Osteoblast (primary cell): Measurements from ENCODE around the gene GABARAPL2. TPM values are rescaled to one million over a fixed set of nuclear protein-coding genes. Genes with fewer than 3 reads are reported as not detected.

Source experiments
- DNase-seq: peaks from one replicate; pipeline ENCODE4 v3.0.0; 2011; ENCODE audit warnings: low spot score, mixed read lengths; ENCODE audit not compliant: insufficient read length; ENCODE audit errors: missing footprints
- H2AFZ ChIP-seq: 2 replicates; pipeline ENCODE4 v1.6.0; 2011; ENCODE audit warnings: mild to moderate bottlenecking, low read length
- H3K27ac ChIP-seq: 2 replicates; pipeline ENCODE4 v1.5.1; 2011; ENCODE audit warnings: mild to moderate bottlenecking, low read depth, low read length, moderate library complexity
- H3K27me3 ChIP-seq: 2 replicates; pipeline ENCODE4 v1.6.0; 2012; ENCODE audit warnings: mild to moderate bottlenecking, control low read depth, inconsistent platforms, low read length, moderate library complexity; ENCODE audit not compliant: insufficient read depth
- H3K36me3 ChIP-seq: 2 replicates; pipeline ENCODE4 v1.5.1; 2011; ENCODE audit warnings: mild to moderate bottlenecking, low read length, control low read depth, moderate library complexity; ENCODE audit not compliant: insufficient read depth
- H3K4me1 ChIP-seq: 2 replicates; pipeline ENCODE4 v1.5.1; 2011; ENCODE audit warnings: mild to moderate bottlenecking, low read length, control low read depth, moderate library complexity; ENCODE audit not compliant: insufficient read depth
- H3K4me2 ChIP-seq: 2 replicates; pipeline ENCODE4 v1.6.0; 2011; ENCODE audit warnings: mild to moderate bottlenecking, low read length; ENCODE audit not compliant: insufficient read depth
- H3K4me3 ChIP-seq: fragments of 200-600 bp; sonication (generic); 3 replicates; pipeline ENCODE4 v1.5.1; 2012; ENCODE audit warnings: mild to moderate bottlenecking, low read length, inconsistent platforms; ENCODE audit not compliant: insufficient read depth
- H3K79me2 ChIP-seq: 2 replicates; pipeline ENCODE4 v1.6.0; 2012; ENCODE audit warnings: mild to moderate bottlenecking, low read length, control low read depth, inconsistent platforms; ENCODE audit not compliant: insufficient read depth
- H3K9me3 ChIP-seq: 2 replicates; pipeline ENCODE4 v1.5.1; 2011; ENCODE audit warnings: low read depth, low read length, control low read depth
- H4K20me1 ChIP-seq: 2 replicates; pipeline ENCODE4 v1.6.0; 2012; ENCODE audit warnings: mild to moderate bottlenecking, low read length, control low read depth; ENCODE audit not compliant: insufficient read depth
- CTCF ChIP-seq: IDR thresholded peaks from 2 replicates; pipeline ENCODE4 v1.5.1; 2011; ENCODE audit warnings: mild to moderate bottlenecking, low read depth, low read length, moderate library complexity; ENCODE audit errors: extremely low read depth
- total RNA-seq: library from RNA; depleted of rRNA; stranded (reverse); fragments of >200 nt; gene quantifications from 2 replicates; pipeline ENCODE4 v1.2.3, GENCODE V29; 2012

The GABARAPL2 gene
- total RNA-seq, 1 donor, result 32.9 TPM

GRCh38 chr16:75573955-75574354 lies 7.8 kb downstream of the GABARAPL2 start:
- Histone ChIP-seq H3K79me2 (peaks cover 21% of the 10 kb centered on the region), H3K27ac (no peak overlapping the region), H3K9me3 (no peaks in the 10 kb centered on the region), H2AFZ (no peak overlapping the region), H3K4me3 (no peak overlapping the region), H4K20me1 (peaks cover 19% of the 10 kb centered on the region), H3K4me2 (no peak overlapping the region), H3K36me3 (peaks cover 85% of the 10 kb centered on the region), H3K27me3 (no peaks in the 10 kb centered on the region), H3K4me1 (no peaks in the 10 kb centered on the region)
- TF ChIP-seq CTCF, result no peak
- DNase-seq, result no peak

- Histone ChIP-seq H4K20me1 (peaks cover 18% of the 10 kb centered on the region), H3K4me1 (no peaks in the 10 kb centered on the region), H3K36me3 (peaks cover 68% of the 10 kb centered on the region), H3K9me3 (no peaks in the 10 kb centered on the region), H2AFZ (no peak overlapping the region), H3K27ac (no peak overlapping the region), H3K4me2 (no peak overlapping the region), H3K79me2 (peaks cover 17% of the 10 kb centered on the region), H3K4me3 (no peak overlapping the region), H3K27me3 (no peaks in the 10 kb centered on the region)
- TF ChIP-seq CTCF, result no peak
- no peak for DNase-seq
Measured at GRCh38 chr16:75575958-75576357, 9.8 kb downstream of the GABARAPL2 start.

- Histone ChIP-seq H3K27ac (no peak overlapping the region), H3K9me3 (no peaks in the 10 kb centered on the region), H2AFZ (no peak overlapping the region), H3K4me3 (no peak overlapping the region), H4K20me1 (peaks cover 17% of the 10 kb centered on the region), H3K79me2 (peaks cover 14% of the 10 kb centered on the region), H3K36me3 (peaks cover 63% of the 10 kb centered on the region), H3K27me3 (no peaks in the 10 kb centered on the region), H3K4me1 (no peaks in the 10 kb centered on the region), H3K4me2 (no peak overlapping the region)
- no peak for TF ChIP-seq CTCF
- no peak for DNase-seq
Measured at GRCh38 chr16:75576384-75576811, 10.2 kb downstream of the GABARAPL2 start.

- Histone ChIP-seq H3K79me2 (peaks cover 9% of the 10 kb centered on the region), H3K27ac (no peak overlapping the region), H3K4me3 (no peak overlapping the region), H2AFZ (no peak overlapping the region), H4K20me1 (peaks cover 6% of the 10 kb centered on the region), H3K36me3 (peaks cover 50% of the 10 kb centered on the region), H3K4me2 (no peak overlapping the region), H3K9me3 (no peaks in the 10 kb centered on the region), H3K27me3 (no peaks in the 10 kb centered on the region), H3K4me1 (no peaks in the 10 kb centered on the region)
- no peak for TF ChIP-seq CTCF
- no peak for DNase-seq
Measured at GRCh38 chr16:75578212-75578611, 12.0 kb downstream of the GABARAPL2 start.
